PC-3 (cell line): Measurements from ENCODE around the gene PCDHA5. TPM values are rescaled to one million over a fixed set of nuclear protein-coding genes. Genes with fewer than 3 reads are reported as not detected.
"Not testable (repeated sequence)": the region's sequence is repeated elsewhere in the genome, so short reads cannot be mapped to it uniquely, and the experiment has no call there.

ENCODE experiments used
- ATAC-seq: fragments of 200-7000 bp; cut with Tn5 transposase; 2 replicates; pipeline ENCODE4 v1.9.1; 2020; ENCODE audit warnings: mild to moderate bottlenecking, moderate library complexity
- BruUV-seq: library from RNA; stranded (reverse); fragments of 400-500 nt; replicated peaks from 2 replicates; lab custom pipeline; 2021; lab: Mats Ljungman, UMichigan
- CTCF ChIA-PET: fragments of 300-600 bp; sonication (Branson Sonifier 250); formaldehyde crosslinking; loops from one replicate; lab custom pipeline; 2022; ENCODE audit warnings: antibody characterized with exemption; lab: Charles Lee
- POLR2A ChIA-PET: fragments of 300-600 bp; sonication (Branson Sonifier 250); formaldehyde crosslinking; loops from one replicate; lab custom pipeline; 2022; ENCODE audit warnings: antibody characterized with exemption; ENCODE audit not compliant: unreplicated experiment; lab: Charles Lee
- DNase-seq: peaks from one replicate; pipeline ENCODE4 v3.0.0-alpha.2; 2015
- H2AFZ ChIP-seq: fragments of 300-600 bp; sonication (generic); 2 replicates; pipeline ENCODE4 v1.6.0; 2016; ENCODE audit warnings: antibody characterized with exemption, low read length
- H3F3A ChIP-seq: fragments of 300-600 bp; sonication (generic); one replicate; pipeline ENCODE4 v1.6.0; 2017; ENCODE audit warnings: antibody characterized with exemption, low read length, control low read depth, mild to moderate bottlenecking; ENCODE audit not compliant: unreplicated experiment
- H3K27ac ChIP-seq: fragments of 300-600 bp; sonication (generic); 2 replicates; pipeline ENCODE4 v1.5.1; 2016; ENCODE audit warnings: mild to moderate bottlenecking, low read length
- H3K27me3 ChIP-seq: fragments of 300-600 bp; sonication (generic); 2 replicates; pipeline ENCODE4 v1.6.1; 2016; ENCODE audit warnings: low read length, mixed read lengths
- H3K36me3 ChIP-seq: fragments of 300-600 bp; sonication (generic); 2 replicates; pipeline ENCODE4 v1.6.1; 2016; ENCODE audit warnings: low read depth, mixed run types, low read length, mixed read lengths
- H3K4me1 ChIP-seq: fragments of 300-600 bp; sonication (generic); 2 replicates; pipeline ENCODE4 v1.5.1; 2016; ENCODE audit warnings: low read length; ENCODE audit not compliant: insufficient read depth
- H3K4me2 ChIP-seq: fragments of 300-600 bp; sonication (generic); 2 replicates; pipeline ENCODE4 v1.6.0; 2016; ENCODE audit warnings: low read length
- H3K4me3 ChIP-seq: fragments of 300-600 bp; sonication (generic); 2 replicates; pipeline ENCODE4 v1.5.1; 2016; ENCODE audit warnings: mild to moderate bottlenecking, low read length, mixed read lengths
- H3K79me2 ChIP-seq: fragments of 300-600 bp; sonication (generic); 2 replicates; pipeline ENCODE4 v1.6.1; 2017; ENCODE audit warnings: low read length, mixed read lengths
- H3K9ac ChIP-seq: fragments of 300-600 bp; sonication (generic); 2 replicates; pipeline ENCODE4 v1.6.0; 2016; ENCODE audit warnings: mild to moderate bottlenecking, low read length
- H3K9me2 ChIP-seq: fragments of 300-600 bp; sonication (generic); replicated peaks from 2 replicates; pipeline ENCODE4 v1.6.1; 2016; ENCODE audit warnings: mixed run types, low read length, mixed read lengths
- H3K9me3 ChIP-seq: fragments of 300-600 bp; sonication (generic); 2 replicates; pipeline ENCODE4 v1.6.1; 2016; ENCODE audit warnings: low read length, mixed read lengths
- H4K20me1 ChIP-seq: fragments of 300-600 bp; sonication (generic); 2 replicates; pipeline ENCODE4 v1.6.1; 2016; ENCODE audit warnings: low read length, mixed read lengths
- EZH2 ChIP-seq: fragments of 300-600 bp; sonication (generic); IDR thresholded peaks from one replicate; pipeline ENCODE4 v1.6.1; 2017; ENCODE audit warnings: antibody characterized with exemption, mild to moderate bottlenecking, low read length; ENCODE audit not compliant: unreplicated experiment
- EZH2phosphoT487 ChIP-seq: fragments of 300-600 bp; sonication (generic); IDR thresholded peaks from 2 replicates; pipeline ENCODE4 v1.6.1; 2018; ENCODE audit warnings: mild to moderate bottlenecking, antibody characterized with exemption, low read length, borderline replicate concordance
- intact Hi-C: fragments of 100-400 bp; cut with micrococcal nuclease; formaldehyde crosslinking; loops from 2 replicates; pipeline ENCODE4 v1.9.0; 2023
- total RNA-seq: library from RNA; depleted of rRNA; stranded (reverse); fragments of >200 nt; gene quantifications from 2 replicates; pipeline ENCODE4 v1.2.3, GENCODE V29; 2014
- TF ChIP-seq, protein P1 (sequence below): fragments of 300-600 bp; sonication (generic); conservative IDR thresholded peaks from 2 replicates; pipeline ENCODE4 v1.5.1; 2017; ENCODE audit warnings: antibody characterized with exemption, low read depth, mild to moderate bottlenecking, low read length

The PCDHA5 gene
- total RNA-seq, 1 experiment from 2014 or later = 1.5 TPM

DNA sequence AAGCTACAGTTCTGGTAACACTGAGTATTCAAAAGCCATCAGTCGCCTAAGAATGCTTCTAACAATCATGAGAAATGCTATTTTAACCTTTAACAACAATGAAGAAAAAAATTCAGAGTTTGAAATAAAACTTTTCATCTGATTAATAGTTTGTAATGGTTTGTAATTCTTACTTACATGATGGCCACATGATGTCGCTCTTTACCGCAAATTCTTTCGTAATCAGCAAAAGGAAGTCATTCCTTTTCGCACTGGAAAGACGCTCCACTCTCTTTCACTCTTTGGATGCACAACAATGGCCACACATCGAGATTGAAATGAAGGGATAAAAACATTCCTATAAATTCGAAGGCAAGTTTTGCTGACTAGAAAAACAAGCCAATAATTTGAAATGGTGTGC lies 12.6 kb downstream of the PCDHA5 start, which contains the start of gene PCDHA7:
Gene PCDHA7, plus strand, starts transcription at position 277 of the 400 bp plus-strand sequence. Its CDS starts 115 bp downstream, at position 392.
- Histone ChIP-seq H3K27ac (no peak within 1 kb of the TSS), H2AFZ (no peak within 1 kb of the TSS), H4K20me1 (no peaks in the 10 kb centered on the region), H3K9me3 (no peaks in the 10 kb centered on the region), H3K79me2 (no peaks in the 10 kb centered on the region), H3F3A (no peaks in the 10 kb centered on the region), H3K27me3 (no peaks in the 10 kb centered on the region), H3K4me1 (no peaks in the 10 kb centered on the region), H3K9me2 (no peaks in the 10 kb centered on the region), H3K4me2 (no peak within 1 kb of the TSS), H3K4me3 (no peak within 1 kb of the TSS), H3K9ac (no peak within 1 kb of the TSS), H3K36me3 (no peaks in the 10 kb centered on the region)
- CTCF ChIA-PET = no interaction called here
- BruUV-seq = no TSS peak
- ATAC-seq (no peak), DNase-seq (no peak)
- TF ChIP-seq, protein P1, sequence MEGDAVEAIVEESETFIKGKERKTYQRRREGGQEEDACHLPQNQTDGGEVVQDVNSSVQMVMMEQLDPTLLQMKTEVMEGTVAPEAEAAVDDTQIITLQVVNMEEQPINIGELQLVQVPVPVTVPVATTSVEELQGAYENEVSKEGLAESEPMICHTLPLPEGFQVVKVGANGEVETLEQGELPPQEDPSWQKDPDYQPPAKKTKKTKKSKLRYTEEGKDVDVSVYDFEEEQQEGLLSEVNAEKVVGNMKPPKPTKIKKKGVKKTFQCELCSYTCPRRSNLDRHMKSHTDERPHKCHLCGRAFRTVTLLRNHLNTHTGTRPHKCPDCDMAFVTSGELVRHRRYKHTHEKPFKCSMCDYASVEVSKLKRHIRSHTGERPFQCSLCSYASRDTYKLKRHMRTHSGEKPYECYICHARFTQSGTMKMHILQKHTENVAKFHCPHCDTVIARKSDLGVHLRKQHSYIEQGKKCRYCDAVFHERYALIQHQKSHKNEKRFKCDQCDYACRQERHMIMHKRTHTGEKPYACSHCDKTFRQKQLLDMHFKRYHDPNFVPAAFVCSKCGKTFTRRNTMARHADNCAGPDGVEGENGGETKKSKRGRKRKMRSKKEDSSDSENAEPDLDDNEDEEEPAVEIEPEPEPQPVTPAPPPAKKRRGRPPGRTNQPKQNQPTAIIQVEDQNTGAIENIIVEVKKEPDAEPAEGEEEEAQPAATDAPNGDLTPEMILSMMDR = no peak
- TF ChIP-seq EZH2 = no peak
- TF ChIP-seq EZH2phosphoT487 = no peak
- intact Hi-C loops = no loop called here
- POLR2A ChIA-PET = no interaction called here

- ATAC-seq = not testable (repeated sequence)
Observed at GRCh38 chr5:140834439-140835008, 13.1 kb downstream of the PCDHA5 start.

DNA sequence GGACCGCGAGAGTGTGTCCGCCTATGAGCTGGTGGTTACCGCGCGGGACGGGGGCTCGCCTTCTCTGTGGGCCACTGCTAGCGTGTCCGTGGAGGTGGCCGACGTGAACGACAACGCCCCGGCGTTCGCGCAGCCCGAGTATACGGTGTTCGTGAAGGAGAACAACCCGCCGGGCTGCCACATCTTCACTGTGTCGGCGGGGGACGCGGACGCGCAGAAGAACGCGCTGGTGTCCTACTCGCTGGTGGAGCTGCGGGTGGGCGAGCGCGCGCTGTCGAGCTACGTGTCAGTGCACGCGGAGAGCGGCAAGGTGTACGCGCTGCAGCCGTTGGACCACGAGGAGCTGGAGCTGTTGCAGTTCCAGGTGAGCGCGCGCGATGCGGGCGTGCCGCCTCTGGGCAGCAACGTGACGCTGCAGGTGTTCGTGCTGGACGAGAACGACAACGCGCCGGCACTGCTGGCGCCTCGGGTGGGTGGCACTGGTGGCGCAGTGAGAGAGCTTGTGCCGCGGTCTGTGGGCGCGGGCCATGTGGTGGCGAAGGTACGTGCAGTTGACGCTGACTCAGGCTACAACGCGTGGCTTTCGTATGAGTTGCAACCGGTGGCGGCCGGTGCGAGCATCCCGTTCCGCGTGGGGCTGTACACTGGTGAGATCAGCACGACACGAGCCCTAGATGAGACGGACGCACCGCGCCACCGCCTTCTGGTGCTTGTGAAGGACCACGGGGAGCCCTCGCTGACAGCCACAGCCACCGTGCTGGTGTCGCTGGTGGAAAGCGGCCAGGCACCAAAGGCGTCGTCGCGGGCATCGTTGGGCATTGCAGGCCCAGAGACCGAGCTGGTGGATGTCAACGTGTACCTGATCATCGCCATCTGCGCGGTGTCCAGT lies 14.5 kb downstream of the PCDHA5 start:
- DNase-seq = no peak
- no peaks in the 10 kb centered on the region for H3K9me2 ChIP-seq
- ChIA-PET POLR2A (no interaction called here), CTCF (no interaction called here)
- TF ChIP-seq EZH2phosphoT487 (no peak), EZH2 (no peak)
- TF ChIP-seq, protein P1 = no peak
- H3K27ac ChIP-seq = no peak overlapping the region
- H3F3A ChIP-seq = no peaks in the 10 kb centered on the region
- H3K4me3 ChIP-seq = no peak overlapping the region
- H3K9ac ChIP-seq = no peak overlapping the region
- no peaks in the 10 kb centered on the region for H3K79me2 ChIP-seq
- H3K27me3 ChIP-seq = no peaks in the 10 kb centered on the region
- ATAC-seq = no peak
- H3K4me1 ChIP-seq = no peaks in the 10 kb centered on the region
- no peaks in the 10 kb centered on the region for H3K36me3 ChIP-seq
- no peaks in the 10 kb centered on the region for H3K9me3 ChIP-seq
- H2AFZ ChIP-seq = no peak overlapping the region
- intact Hi-C loops = no loop called here
- H3K4me2 ChIP-seq = no peak overlapping the region
- H4K20me1 ChIP-seq = no peaks in the 10 kb centered on the region
- BruUV-seq = no TSS peak

More at GRCh38 chr5:140834439-140835008, 13.1 kb downstream of the PCDHA5 start:
- H3K4me1 ChIP-seq, intact Hi-C loops, H3K27me3 ChIP-seq, H2AFZ ChIP-seq, POLR2A ChIA-PET, H3F3A ChIP-seq, H3K4me3 ChIP-seq, DNase-seq, BruUV-seq, H3K4me2 ChIP-seq, H3K36me3 ChIP-seq, H3K9me3 ChIP-seq, H3K9ac ChIP-seq, H3K9me2 ChIP-seq, H4K20me1 ChIP-seq, H3K79me2 ChIP-seq, H3K27ac ChIP-seq, CTCF ChIA-PET: not testable (repeated sequence)
